H9 (cell line): ENCODE data around the gene MSL3B.

Experiments used
- DNase-seq: peaks from one replicate; pipeline ENCODE4 v3.0.0-alpha.2; 2017
- H2AFZ ChIP-seq: one replicate; pipeline ENCODE4 v1.6.1; 2013; ENCODE audit warnings: mild to moderate bottlenecking, low read length, control low read depth, moderate library complexity
- H2AK5ac ChIP-seq: 2 replicates; pipeline ENCODE4 v1.6.1; 2013; ENCODE audit warnings: low read length, control low read depth, mixed read lengths; ENCODE audit not compliant: insufficient read length
- H2BK120ac ChIP-seq: one replicate; pipeline ENCODE4 v1.6.1; 2013; ENCODE audit warnings: low read depth, mild to moderate bottlenecking, low read length, control low read depth, inconsistent platforms; ENCODE audit not compliant: poor library complexity, severe bottlenecking
- H2BK12ac ChIP-seq: 2 replicates; pipeline ENCODE4 v1.6.1; 2013; ENCODE audit warnings: low read length, control low read depth, mixed read lengths, low read depth; ENCODE audit not compliant: insufficient read length
- H2BK15ac ChIP-seq: 2 replicates; pipeline ENCODE4 v1.6.1; 2013; ENCODE audit warnings: low read depth, low read length, control low read depth
- H2BK20ac ChIP-seq: one replicate; pipeline ENCODE4 v1.6.1; 2013; ENCODE audit warnings: low read depth, mild to moderate bottlenecking, low read length, control low read depth, inconsistent platforms; ENCODE audit not compliant: poor library complexity, severe bottlenecking
- H2BK5ac ChIP-seq: 2 replicates; pipeline ENCODE4 v1.6.1; 2013; ENCODE audit warnings: low read length, control low read depth, mixed read lengths; ENCODE audit not compliant: insufficient read length
- H3K14ac ChIP-seq: 2 replicates; pipeline ENCODE4 v1.6.1; 2013; ENCODE audit warnings: low read length, control low read depth; ENCODE audit not compliant: insufficient read depth
- H3K18ac ChIP-seq: 2 replicates; pipeline ENCODE4 v1.6.1; 2013; ENCODE audit warnings: low read depth, mild to moderate bottlenecking, mixed read lengths, low read length, control low read depth; ENCODE audit not compliant: insufficient read length
- H3K23ac ChIP-seq: 2 replicates; pipeline ENCODE4 v1.6.1; 2013; ENCODE audit warnings: low read length, control low read depth, mixed read lengths, low read depth; ENCODE audit not compliant: insufficient read length
- H3K23me2 ChIP-seq: 2 replicates; pipeline ENCODE4 v1.6.1; 2013; ENCODE audit warnings: low read depth, mild to moderate bottlenecking, mixed read lengths, low read length, control low read depth; ENCODE audit not compliant: insufficient read length, poor library complexity, severe bottlenecking
- H3K27ac ChIP-seq: 2 replicates; pipeline ENCODE4 v1.5.1; 2013; ENCODE audit warnings: low read length, control low read depth, mixed read lengths, low read depth; ENCODE audit not compliant: insufficient read length
- H3K27me3 ChIP-seq: 2 replicates; pipeline ENCODE4 v1.6.1; 2013; ENCODE audit warnings: low read length, control low read depth, inconsistent platforms; ENCODE audit not compliant: insufficient read depth
- H3K4ac ChIP-seq: 2 replicates; pipeline ENCODE4 v1.6.1; 2013; ENCODE audit warnings: low read depth, mild to moderate bottlenecking, control low read depth, inconsistent platforms, low read length, moderate library complexity
- H3K4me1 ChIP-seq: 2 replicates; pipeline ENCODE4 v1.6.1; 2013; ENCODE audit warnings: low read length, control low read depth, inconsistent platforms; ENCODE audit not compliant: insufficient read depth
- H3K4me2 ChIP-seq: 2 replicates; pipeline ENCODE4 v1.6.1; 2013; ENCODE audit warnings: low read length, control low read depth, mixed read lengths; ENCODE audit not compliant: insufficient read length, insufficient read depth
- H3K56ac ChIP-seq: 2 replicates; pipeline ENCODE4 v1.6.1; 2013; ENCODE audit warnings: low read depth, mild to moderate bottlenecking, mixed read lengths, low read length, control low read depth; ENCODE audit not compliant: insufficient read length
- H3K79me1 ChIP-seq: 2 replicates; pipeline ENCODE4 v1.6.1; 2013; ENCODE audit warnings: low read depth, mild to moderate bottlenecking, moderate library complexity, low read length, control low read depth, inconsistent platforms; ENCODE audit not compliant: insufficient read depth, poor library complexity, severe bottlenecking
- H3K79me2 ChIP-seq: 2 replicates; pipeline ENCODE4 v1.6.1; 2013; ENCODE audit warnings: low read length, control low read depth, inconsistent platforms; ENCODE audit not compliant: insufficient read depth
- H3K9ac ChIP-seq: 2 replicates; pipeline ENCODE4 v1.6.1; 2013; ENCODE audit warnings: low read length, control low read depth, mixed read lengths; ENCODE audit not compliant: insufficient read length; ENCODE audit errors: extremely low read depth
- H3K9me3 ChIP-seq: one replicate; pipeline ENCODE4 v1.6.1; 2013; ENCODE audit warnings: low read depth, low read length, inconsistent platforms; ENCODE audit not compliant: control insufficient read depth
- H3T11ph ChIP-seq: one replicate; pipeline ENCODE4 v1.6.1; 2013; ENCODE audit warnings: mild to moderate bottlenecking, low read length, control low read depth, inconsistent platforms
- H4K20me1 ChIP-seq: one replicate; pipeline ENCODE4 v1.6.1; 2013; ENCODE audit not compliant: control insufficient read depth, insufficient read length, insufficient read depth
- H4K5ac ChIP-seq: 2 replicates; pipeline ENCODE4 v1.6.1; 2013; ENCODE audit warnings: low read depth, mild to moderate bottlenecking, mixed read lengths, low read length, control low read depth; ENCODE audit not compliant: insufficient read length
- H4K8ac ChIP-seq: replicated peaks from 2 replicates; pipeline ENCODE4 v1.6.1; 2013; ENCODE audit warnings: low read length, control low read depth, mixed read lengths, low read depth; ENCODE audit not compliant: insufficient read length
- H4K91ac ChIP-seq: 2 replicates; pipeline ENCODE4 v1.6.1; 2013; ENCODE audit warnings: low read depth, mild to moderate bottlenecking, moderate library complexity, mixed read lengths, low read length, control low read depth; ENCODE audit not compliant: insufficient read length
- H3K27ac Mint-ChIP-seq, 3 experiments: 2 replicates in 2 of 3; 3 replicates in 1 of 3; pipeline ENCODE4 v1.8.0; 2020 to 2021; ENCODE audit warnings: mixed read lengths in 3 of 3, mild to moderate bottlenecking in 1 of 3, moderate library complexity in 1 of 3
- H3K27me3 Mint-ChIP-seq: 2 replicates; pipeline ENCODE4 v1.8.0; 2021; ENCODE audit warnings: low read depth, mild to moderate bottlenecking, moderate library complexity, mixed read lengths
- H3K36me3 Mint-ChIP-seq, 3 experiments: 2 replicates in 2 of 3; 3 replicates in 1 of 3; pipeline ENCODE4 v1.8.0; 2020 to 2021; ENCODE audit warnings: low read depth in 3 of 3, mixed read lengths in 3 of 3; ENCODE audit not compliant: insufficient read depth in 1 of 3
- H3K4me1 Mint-ChIP-seq, 2 experiments: 2 replicates each; pipeline ENCODE4 v1.8.0; 2020; ENCODE audit warnings: mixed read lengths in 2 of 2
- H3K4me3 Mint-ChIP-seq, 2 experiments: 2 replicates in 1 of 2; 3 replicates in 1 of 2; pipeline ENCODE4 v1.8.0; 2020 to 2021; ENCODE audit warnings: mild to moderate bottlenecking in 2 of 2, mixed read lengths in 2 of 2, moderate library complexity in 1 of 2
- H3K9me3 Mint-ChIP-seq, 2 experiments: 2 replicates in 1 of 2; 3 replicates in 1 of 2; pipeline ENCODE4 v1.8.0; 2020; ENCODE audit warnings: mild to moderate bottlenecking in 2 of 2, mixed read lengths in 2 of 2, moderate library complexity in 1 of 2
- WGBS: extraction: QIAGEN DNeasy Blood & Tissue Kit; methylation state at CpG from one replicate; pipeline ENCODE4 v1.1.7; 2013; ENCODE audit warnings: missing lambda C conversion rate, low lambda C conversion rate, mixed read lengths; ENCODE audit not compliant: insufficient read length; ENCODE audit errors: extremely low coverage; 5-methylcytosine and 5-hydroxymethylcytosine counted together
- TF ChIP-seq, protein P1 (sequence below): fragments of 200-600 bp; sonication (generic); conservative IDR thresholded peaks from 3 replicates; pipeline ENCODE4 v1.8.0; 2021; ENCODE audit warnings: antibody characterized with exemption, mild to moderate bottlenecking

Gene MSL3B

DNA sequence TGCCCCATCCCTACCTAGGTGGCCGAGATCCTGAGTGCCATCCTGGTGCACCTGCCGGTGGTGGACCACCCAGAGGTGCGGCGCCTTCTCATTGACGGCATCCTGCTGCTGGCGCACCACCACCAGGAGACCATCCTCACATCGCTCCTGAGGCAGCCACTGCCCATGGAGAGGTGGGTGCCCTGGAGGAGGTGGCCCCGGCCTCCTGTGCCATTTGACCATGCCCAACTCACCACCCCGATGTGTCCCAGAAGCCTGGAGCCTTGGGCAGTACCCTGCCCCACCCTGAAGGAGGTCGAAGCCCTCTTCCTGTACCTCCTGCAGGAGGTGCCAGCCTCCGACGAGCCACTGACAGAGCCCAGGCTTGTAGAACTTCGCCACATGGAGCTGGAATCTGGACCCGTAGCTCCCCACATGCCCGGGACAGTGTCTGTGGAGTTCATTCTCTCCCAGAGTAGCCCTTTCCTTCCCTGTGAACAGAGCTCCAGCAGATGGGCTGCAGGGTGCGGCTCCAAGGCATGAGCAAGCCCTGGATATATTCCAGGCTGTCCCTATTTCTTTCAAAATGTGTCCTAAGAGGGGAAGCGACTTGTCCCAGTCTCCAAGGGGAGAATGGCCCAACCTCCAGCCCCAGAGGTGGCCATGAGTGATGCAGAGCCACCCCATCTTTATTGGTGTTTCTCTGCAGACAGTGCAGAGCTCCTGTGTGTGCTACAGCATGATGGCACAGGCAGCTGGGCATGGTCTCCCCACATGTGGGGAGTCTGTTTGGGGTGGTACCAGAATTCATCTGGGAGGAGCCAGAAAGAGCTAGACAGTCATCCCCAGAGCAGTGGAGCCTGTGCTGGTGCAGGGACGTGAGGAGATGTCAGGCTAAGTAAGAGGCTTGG is 48.1 kb downstream of the MSL3B start:
- no peaks in the 10 kb centered on the region for H3K23me2 ChIP-seq
- Mint-ChIP-seq H3K27me3 (peaks cover 1% of the 10 kb centered on the region; the same call in 1 of the 2 replicates), H3K4me1 (no peaks in the 10 kb centered on the region; a peak in 1 of 4 replicates), H3K27ac (no peak overlapping the region), H3K9me3 (no peaks in the 10 kb centered on the region; a peak in 1 of 5 replicates), H3K36me3 (no peaks in the 10 kb centered on the region), H3K4me3 (no peak overlapping the region)
- no peak overlapping the region for H2AK5ac ChIP-seq
- no peaks in the 10 kb centered on the region for H4K20me1 ChIP-seq
- no peak overlapping the region for H2BK120ac ChIP-seq
- no CpG with 5 or more reads among the region's 18 CpGs for WGBS
- H3K27ac ChIP-seq, result no peak overlapping the region
- H3K56ac ChIP-seq, result no peak overlapping the region
- no peak overlapping the region for H3K18ac ChIP-seq
- H2BK15ac ChIP-seq, result no peak overlapping the region
- DNase-seq, result peak; percentile 16
- no peak overlapping the region for H2BK20ac ChIP-seq
- no peaks in the 10 kb centered on the region for H3K79me1 ChIP-seq
- H3K79me2 ChIP-seq, result no peaks in the 10 kb centered on the region
- H3K23ac ChIP-seq, result no peak overlapping the region
- no peak overlapping the region for H4K8ac ChIP-seq
- H2BK5ac ChIP-seq, result no peak overlapping the region
- no peak overlapping the region; the same call in 1 of the 2 replicates for H3K14ac ChIP-seq
- H3K9me3 ChIP-seq, result no peaks in the 10 kb centered on the region
- no peak overlapping the region for H3K4ac ChIP-seq
- no peak overlapping the region for H4K91ac ChIP-seq
- H2AFZ ChIP-seq, result no peak overlapping the region
- no peak overlapping the region for H4K5ac ChIP-seq
- TF ChIP-seq, protein P1, sequence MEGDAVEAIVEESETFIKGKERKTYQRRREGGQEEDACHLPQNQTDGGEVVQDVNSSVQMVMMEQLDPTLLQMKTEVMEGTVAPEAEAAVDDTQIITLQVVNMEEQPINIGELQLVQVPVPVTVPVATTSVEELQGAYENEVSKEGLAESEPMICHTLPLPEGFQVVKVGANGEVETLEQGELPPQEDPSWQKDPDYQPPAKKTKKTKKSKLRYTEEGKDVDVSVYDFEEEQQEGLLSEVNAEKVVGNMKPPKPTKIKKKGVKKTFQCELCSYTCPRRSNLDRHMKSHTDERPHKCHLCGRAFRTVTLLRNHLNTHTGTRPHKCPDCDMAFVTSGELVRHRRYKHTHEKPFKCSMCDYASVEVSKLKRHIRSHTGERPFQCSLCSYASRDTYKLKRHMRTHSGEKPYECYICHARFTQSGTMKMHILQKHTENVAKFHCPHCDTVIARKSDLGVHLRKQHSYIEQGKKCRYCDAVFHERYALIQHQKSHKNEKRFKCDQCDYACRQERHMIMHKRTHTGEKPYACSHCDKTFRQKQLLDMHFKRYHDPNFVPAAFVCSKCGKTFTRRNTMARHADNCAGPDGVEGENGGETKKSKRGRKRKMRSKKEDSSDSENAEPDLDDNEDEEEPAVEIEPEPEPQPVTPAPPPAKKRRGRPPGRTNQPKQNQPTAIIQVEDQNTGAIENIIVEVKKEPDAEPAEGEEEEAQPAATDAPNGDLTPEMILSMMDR, result no peak
- no peak overlapping the region for H3T11ph ChIP-seq
- H3K9ac ChIP-seq, result no peak overlapping the region
- no peaks in the 10 kb centered on the region for H3K27me3 ChIP-seq
- H3K4me1 ChIP-seq, result no peaks in the 10 kb centered on the region
- H2BK12ac ChIP-seq, result no peak overlapping the region
- no peak overlapping the region for H3K4me2 ChIP-seq
